ENCODE measurements around the gene ADAMTSL5.
A peak's percentile ranks its signal among the peaks of the same experiment; 100 is the strongest.

Gene ADAMTSL5

DNA sequence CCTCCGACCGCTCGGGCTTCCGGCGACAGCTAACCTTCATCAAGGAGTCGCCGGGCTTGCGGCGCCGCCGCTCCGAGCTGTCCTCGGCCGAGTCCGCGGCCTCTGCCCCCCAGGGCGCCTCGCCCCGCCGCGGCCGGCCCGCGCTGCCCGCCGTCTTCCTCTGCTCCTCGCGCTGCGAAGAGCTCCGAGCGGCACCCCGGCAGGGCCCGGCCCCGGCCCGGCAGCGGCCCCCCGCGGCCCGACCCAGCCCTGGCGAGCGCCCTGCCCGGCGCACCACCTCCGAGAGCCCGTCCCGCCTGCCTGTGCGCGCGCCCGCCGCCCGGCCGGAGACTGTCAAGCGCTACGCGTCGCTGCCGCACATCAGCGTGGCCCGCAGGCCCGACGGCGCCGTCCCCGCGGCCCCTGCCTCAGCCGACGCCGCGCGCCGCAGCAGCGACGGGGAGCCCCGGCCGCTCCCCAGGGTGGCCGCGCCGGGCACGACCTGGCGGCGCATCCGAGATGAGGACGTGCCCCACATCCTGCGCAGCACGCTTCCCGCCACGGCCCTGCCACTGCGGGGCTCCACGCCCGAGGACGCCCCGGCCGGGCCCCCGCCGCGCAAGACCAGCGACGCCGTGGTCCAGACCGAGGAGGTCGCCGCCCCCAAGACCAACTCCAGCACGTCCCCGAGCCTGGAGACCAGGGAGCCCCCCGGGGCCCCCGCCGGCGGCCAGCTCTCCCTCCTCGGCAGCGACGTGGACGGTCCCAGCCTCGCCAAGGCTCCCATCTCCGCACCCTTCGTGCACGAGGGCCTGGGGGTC, 43.4 kb downstream of the ADAMTSL5 start:
- TF ChIP-seq, protein P1, sequence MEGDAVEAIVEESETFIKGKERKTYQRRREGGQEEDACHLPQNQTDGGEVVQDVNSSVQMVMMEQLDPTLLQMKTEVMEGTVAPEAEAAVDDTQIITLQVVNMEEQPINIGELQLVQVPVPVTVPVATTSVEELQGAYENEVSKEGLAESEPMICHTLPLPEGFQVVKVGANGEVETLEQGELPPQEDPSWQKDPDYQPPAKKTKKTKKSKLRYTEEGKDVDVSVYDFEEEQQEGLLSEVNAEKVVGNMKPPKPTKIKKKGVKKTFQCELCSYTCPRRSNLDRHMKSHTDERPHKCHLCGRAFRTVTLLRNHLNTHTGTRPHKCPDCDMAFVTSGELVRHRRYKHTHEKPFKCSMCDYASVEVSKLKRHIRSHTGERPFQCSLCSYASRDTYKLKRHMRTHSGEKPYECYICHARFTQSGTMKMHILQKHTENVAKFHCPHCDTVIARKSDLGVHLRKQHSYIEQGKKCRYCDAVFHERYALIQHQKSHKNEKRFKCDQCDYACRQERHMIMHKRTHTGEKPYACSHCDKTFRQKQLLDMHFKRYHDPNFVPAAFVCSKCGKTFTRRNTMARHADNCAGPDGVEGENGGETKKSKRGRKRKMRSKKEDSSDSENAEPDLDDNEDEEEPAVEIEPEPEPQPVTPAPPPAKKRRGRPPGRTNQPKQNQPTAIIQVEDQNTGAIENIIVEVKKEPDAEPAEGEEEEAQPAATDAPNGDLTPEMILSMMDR (conservative IDR thresholded peaks at IDR 0.05; ENCODE audit: low read depth, low read length): no peak
- no peak overlapping the region for H3K4me3 ChIP-seq (ENCODE audit: low read depth, low read length)
- DNase-seq (ENCODE audit: low read depth): no peak

DNA sequence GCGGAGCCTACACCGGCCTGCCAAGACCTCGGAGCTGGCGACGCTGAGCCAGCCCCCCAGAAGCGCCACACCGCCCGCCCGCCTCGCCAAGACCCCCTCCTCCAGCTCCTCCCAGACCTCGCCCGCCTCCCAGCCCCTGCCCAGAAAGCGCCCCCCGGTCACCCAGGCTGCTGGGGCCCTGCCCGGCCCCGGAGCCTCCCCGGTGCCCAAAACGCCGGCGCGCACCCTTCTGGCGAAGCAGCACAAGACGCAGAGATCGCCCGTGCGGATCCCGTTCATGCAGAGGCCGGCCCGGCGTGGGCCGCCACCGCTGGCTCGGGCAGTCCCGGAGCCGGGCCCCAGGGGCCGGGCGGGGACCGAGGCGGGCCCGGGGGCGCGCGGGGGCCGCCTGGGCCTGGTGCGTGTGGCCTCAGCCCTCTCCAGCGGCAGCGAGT, 44.0 kb downstream of the ADAMTSL5 start:
- H3K4me3 ChIP-seq (ENCODE audit: low read depth, low read length): no peak overlapping the region
- peak; percentile 42 for DNase-seq (ENCODE audit: low read depth)
- TF ChIP-seq, protein P1 (conservative IDR thresholded peaks at IDR 0.05; ENCODE audit: low read depth, low read length): peak; percentile 2

DNA sequence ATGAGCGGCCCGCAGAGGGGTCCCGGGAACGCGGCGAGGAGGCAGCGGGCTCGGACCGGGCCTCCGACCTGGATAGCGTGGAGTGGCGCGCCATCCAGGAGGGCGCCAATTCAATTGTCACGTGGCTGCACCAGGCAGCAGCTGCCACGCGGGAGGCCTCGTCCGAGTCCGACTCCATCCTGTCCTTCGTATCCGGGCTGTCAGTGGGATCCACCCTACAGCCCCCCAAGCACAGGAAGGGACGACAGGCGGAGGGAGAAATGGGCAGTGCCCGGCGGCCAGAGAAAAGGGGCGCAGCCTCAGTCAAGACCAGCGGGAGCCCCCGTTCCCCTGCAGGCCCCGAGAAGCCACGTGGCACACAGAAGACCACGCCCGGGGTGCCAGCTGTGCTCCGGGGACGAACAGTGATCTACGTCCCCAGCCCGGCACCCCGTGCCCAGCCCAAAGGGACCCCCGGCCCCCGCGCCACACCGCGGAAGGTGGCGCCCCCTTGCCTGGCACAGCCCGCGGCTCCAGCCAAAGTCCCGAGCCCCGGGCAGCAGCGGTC, 44.5 kb downstream of the ADAMTSL5 start:
- TF ChIP-seq, protein P1 (conservative IDR thresholded peaks at IDR 0.05; ENCODE audit: low read depth, low read length): no peak
- H3K4me3 ChIP-seq (ENCODE audit: low read depth, low read length): no peak overlapping the region
- no peak for DNase-seq (ENCODE audit: low read depth)

DNA sequence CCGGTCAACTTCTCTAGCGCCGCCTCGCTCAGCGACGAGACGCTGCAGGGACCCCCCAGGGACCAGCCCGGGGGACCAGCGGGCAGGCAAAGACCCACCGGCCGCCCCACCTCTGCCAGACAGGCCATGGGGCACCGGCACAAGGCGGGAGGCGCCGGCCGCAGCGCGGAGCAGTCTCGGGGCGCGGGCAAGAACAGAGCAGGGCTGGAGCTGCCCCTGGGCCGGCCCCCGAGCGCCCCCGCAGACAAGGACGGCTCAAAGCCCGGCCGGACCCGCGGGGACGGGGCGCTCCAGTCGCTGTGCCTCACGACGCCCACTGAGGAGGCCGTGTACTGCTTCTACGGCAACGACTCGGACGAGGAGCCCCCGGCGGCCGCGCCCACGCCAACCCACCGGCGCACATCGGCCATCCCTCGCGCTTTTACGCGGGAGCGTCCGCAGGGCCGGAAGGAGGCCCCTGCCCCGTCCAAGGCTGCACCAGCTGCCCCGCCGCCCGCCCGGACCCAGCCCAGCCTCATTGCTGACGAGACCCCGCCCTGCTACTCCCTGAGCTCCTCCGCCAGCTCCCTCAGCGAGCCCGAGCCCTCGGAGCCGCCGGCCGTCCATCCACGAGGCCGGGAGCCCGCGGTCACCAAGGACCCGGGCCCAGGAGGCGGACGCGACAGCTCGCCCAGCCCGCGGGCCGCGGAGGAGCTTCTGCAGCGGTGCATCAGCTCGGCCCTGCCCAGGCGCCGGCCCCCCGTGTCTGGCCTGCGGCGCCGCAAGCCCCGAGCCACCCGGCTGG, 45.1 kb downstream of the ADAMTSL5 start:
- no peak overlapping the region for H3K4me3 ChIP-seq (ENCODE audit: low read depth, low read length)
- no peak for DNase-seq (ENCODE audit: low read depth)
- TF ChIP-seq, protein P1 (conservative IDR thresholded peaks at IDR 0.05; ENCODE audit: low read depth, low read length): no peak

DNA sequence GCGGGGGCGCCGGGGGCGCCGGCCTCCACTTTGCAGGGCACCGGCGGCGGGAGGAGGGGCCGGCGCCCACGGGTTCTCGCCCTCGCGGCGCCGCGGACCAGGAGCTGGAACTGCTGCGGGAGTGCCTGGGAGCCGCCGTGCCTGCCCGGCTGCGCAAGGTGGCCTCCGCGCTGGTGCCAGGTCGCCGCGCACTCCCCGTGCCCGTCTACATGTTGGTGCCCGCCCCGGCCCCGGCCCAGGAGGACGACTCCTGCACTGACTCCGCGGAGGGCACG, 45.7 kb downstream of the ADAMTSL5 start:
- no peak for DNase-seq (ENCODE audit: low read depth)
- no peak overlapping the region for H3K4me3 ChIP-seq (ENCODE audit: low read depth, low read length)
- TF ChIP-seq, protein P1 (conservative IDR thresholded peaks at IDR 0.05; ENCODE audit: low read depth, low read length): no peak

DNA sequence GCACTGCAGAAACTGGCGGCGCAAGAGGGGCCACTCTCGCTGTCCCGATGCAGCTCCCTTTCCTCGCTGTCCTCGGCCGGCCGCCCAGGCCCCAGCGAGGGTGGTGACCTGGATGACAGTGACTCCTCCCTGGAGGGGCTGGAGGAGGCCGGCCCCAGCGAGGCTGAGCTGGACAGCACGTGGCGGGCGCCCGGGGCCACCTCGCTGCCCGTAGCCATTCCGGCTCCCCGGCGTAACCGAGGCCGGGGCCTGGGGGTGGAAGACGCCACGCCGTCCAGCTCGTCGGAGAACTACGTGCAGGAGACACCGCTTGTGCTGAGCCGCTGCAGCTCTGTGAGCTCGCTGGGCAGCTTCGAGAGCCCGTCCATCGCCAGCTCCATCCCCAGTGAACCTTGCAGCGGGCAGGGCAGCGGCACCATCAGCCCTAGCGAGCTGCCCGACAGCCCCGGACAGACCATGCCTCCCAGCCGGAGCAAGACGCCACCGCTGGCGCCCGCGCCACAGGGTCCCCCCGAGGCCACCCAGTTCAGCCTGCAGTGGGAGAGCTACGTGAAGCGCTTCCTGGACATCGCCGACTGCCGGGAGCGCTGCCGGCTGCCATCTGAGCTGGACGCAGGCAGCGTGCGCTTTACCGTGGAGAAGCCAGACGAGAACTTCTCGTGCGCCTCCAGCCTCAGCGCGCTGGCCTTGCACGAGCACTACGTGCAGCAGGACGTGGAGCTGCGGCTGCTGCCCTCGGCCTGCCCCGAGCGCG, 46.2 kb downstream of the ADAMTSL5 start:
- TF ChIP-seq, protein P1 (conservative IDR thresholded peaks at IDR 0.05; ENCODE audit: low read depth, low read length): no peak
- H3K4me3 ChIP-seq (ENCODE audit: low read depth, low read length): no peak overlapping the region
- no peak for DNase-seq (ENCODE audit: low read depth)
